ENCODE data around the gene CTXND2.

GRCh38 chr1:150843474-150843873 is 43.5 kb upstream of the CTXND2 start:
- TF ChIP-seq RBBP5 (IDR thresholded peaks at IDR 0.05; ENCODE audit: borderline replicate concordance, low read depth, low read length) (no peak), FOSL1 (IDR thresholded peaks at IDR 0.05; ENCODE audit: insufficient read depth, low read depth, low read length) (no peak)

Data from H1 (cell line).